HEK293T (cell line): ENCODE measurements around the gene RAB25.

Experiments used
- CTCF ChIA-PET: fragments of 350-600 bp; formaldehyde crosslinking; extraction: SDS; loops from one replicate; lab custom pipeline; 2021; ENCODE audit warnings: antibody characterized with exemption, inconsistent platforms; lab: Yijun Ruan, JAX
- POLR2A ChIA-PET: fragments of 350-600 bp; formaldehyde crosslinking; extraction: SDS; loops from one replicate; lab custom pipeline; 2020; ENCODE audit warnings: antibody characterized with exemption, inconsistent platforms; lab: Yijun Ruan, JAX
- DNase-seq: peaks from one replicate; pipeline ENCODE4 v3.0.0; 2012; ENCODE audit warnings: mixed read lengths; ENCODE audit errors: extremely low spot score
- ARNT ChIP-seq: fragments of 450-650 bp; IDR thresholded peaks from 2 replicates; pipeline ENCODE4 v1.6.1; 2017; ENCODE audit warnings: mild to moderate bottlenecking
- BHLHE40 ChIP-seq: fragments of 450-650 bp; IDR thresholded peaks from 2 replicates; pipeline ENCODE4 v1.6.1; 2016; ENCODE audit warnings: mild to moderate bottlenecking, moderate library complexity, borderline replicate concordance
- CTBP1 ChIP-seq: fragments of 450-650 bp; IDR thresholded peaks from 2 replicates; pipeline ENCODE4 v1.6.1; 2016; ENCODE audit warnings: borderline replicate concordance
- ELF4 ChIP-seq: fragments of 450-650 bp; IDR thresholded peaks from 2 replicates; pipeline ENCODE4 v1.6.1; 2017; ENCODE audit warnings: antibody characterized with exemption
- FOXA1 ChIP-seq: fragments of 450-650 bp; IDR thresholded peaks from 2 replicates; pipeline ENCODE4 v1.6.1; 2016; ENCODE audit warnings: mild to moderate bottlenecking
- FOXK2 ChIP-seq: fragments of 450-650 bp; IDR thresholded peaks from 2 replicates; pipeline ENCODE4 v1.6.1; 2016; ENCODE audit warnings: mild to moderate bottlenecking
- FOXM1 ChIP-seq: fragments of 450-650 bp; IDR thresholded peaks from 2 replicates; pipeline ENCODE4 v1.6.1; 2017; ENCODE audit warnings: mild to moderate bottlenecking, borderline replicate concordance
- HDGF ChIP-seq: fragments of 450-650 bp; IDR thresholded peaks from 2 replicates; pipeline ENCODE4 v1.6.1; 2017; ENCODE audit warnings: antibody characterized with exemption, borderline replicate concordance
- L3MBTL2 ChIP-seq: fragments of 450-650 bp; conservative IDR thresholded peaks from 2 replicates; pipeline ENCODE4 v1.6.1; 2016; ENCODE audit warnings: mild to moderate bottlenecking
- LEF1 ChIP-seq: fragments of 450-650 bp; IDR thresholded peaks from 2 replicates; pipeline ENCODE4 v1.6.1; 2017; ENCODE audit warnings: mild to moderate bottlenecking, borderline replicate concordance
- NFRKB ChIP-seq: fragments of 450-650 bp; IDR thresholded peaks from 2 replicates; pipeline ENCODE4 v1.6.1; 2016; ENCODE audit warnings: mild to moderate bottlenecking, moderate library complexity
- SP1 ChIP-seq: fragments of 450-650 bp; IDR thresholded peaks from 2 replicates; pipeline ENCODE4 v1.6.1; 2017
- SUZ12 ChIP-seq: fragments of 450-650 bp; IDR thresholded peaks from 2 replicates; pipeline ENCODE4 v1.6.1; 2016; ENCODE audit warnings: mild to moderate bottlenecking
- TARDBP ChIP-seq: fragments of 450-650 bp; IDR thresholded peaks from 2 replicates; pipeline ENCODE4 v1.6.1; 2016
- ZNF384 ChIP-seq: fragments of 450-650 bp; IDR thresholded peaks from 2 replicates; pipeline ENCODE4 v1.6.1; 2016
- TF ChIP-seq, protein P1 (sequence below): fragments of 450-650 bp; IDR thresholded peaks from 2 replicates; pipeline ENCODE4 v1.6.1; 2016

The RAB25 gene

DNA sequence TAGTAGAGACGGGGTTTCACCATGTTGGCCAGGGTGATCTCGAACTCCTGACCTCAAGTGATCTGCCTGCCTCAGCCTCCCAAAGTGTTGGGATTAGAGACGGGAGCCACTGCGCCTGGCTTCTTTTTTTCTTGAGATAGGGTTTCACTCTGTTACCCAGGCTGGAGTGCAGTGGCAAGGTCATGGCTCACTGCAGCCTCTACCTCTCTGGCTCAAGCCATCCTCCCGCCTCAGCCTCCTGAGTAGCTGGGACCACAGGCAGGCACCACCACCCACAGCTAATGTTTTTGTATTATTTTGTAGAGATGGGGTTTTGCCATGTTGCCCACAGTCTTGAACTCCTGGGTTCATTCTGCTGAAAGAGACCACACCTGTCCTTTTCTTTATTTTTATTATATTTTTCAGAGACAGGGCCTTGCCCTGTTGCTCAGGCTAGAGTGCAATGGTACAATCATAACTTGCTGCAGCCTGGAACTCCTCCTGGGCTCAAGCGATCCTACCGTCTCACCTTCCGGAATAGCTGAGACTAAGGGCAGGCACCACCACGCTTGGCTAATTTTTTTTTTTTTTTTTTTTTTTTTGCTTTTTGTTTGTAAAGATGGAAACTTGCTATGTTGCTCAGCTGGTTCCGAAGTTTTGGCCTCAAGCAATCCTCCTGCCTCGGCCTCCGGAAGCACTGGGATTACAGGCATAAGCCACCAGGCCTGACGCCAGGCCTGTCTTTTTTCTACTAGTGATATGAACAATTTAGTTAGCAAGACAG lies 56.6 kb downstream of the RAB25 start:
- POLR2A ChIA-PET = interaction anchor here (1.4 to 6.0 kb wide), 2 partner anchors 12 to 16 kb away, joined by 5 to 60 read pairs; no protein-coding TSS in a partner anchor
- no peak for DNase-seq
- no peak for TF ChIP-seq FOXM1
- TF ChIP-seq, protein P1, sequence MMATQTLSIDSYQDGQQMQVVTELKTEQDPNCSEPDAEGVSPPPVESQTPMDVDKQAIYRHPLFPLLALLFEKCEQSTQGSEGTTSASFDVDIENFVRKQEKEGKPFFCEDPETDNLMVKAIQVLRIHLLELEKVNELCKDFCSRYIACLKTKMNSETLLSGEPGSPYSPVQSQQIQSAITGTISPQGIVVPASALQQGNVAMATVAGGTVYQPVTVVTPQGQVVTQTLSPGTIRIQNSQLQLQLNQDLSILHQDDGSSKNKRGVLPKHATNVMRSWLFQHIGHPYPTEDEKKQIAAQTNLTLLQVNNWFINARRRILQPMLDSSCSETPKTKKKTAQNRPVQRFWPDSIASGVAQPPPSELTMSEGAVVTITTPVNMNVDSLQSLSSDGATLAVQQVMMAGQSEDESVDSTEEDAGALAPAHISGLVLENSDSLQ = no peak
- no peak for TF ChIP-seq TARDBP
- TF ChIP-seq FOXA1 = no peak
- no peak for TF ChIP-seq ELF4
- TF ChIP-seq BHLHE40 = no peak
- TF ChIP-seq FOXK2 = no peak
- no peak for TF ChIP-seq HDGF
- no peak for TF ChIP-seq ARNT
- TF ChIP-seq NFRKB = no peak
- TF ChIP-seq SUZ12 = no peak
- CTCF ChIA-PET = interaction anchor here (1.0 to 1.7 kb wide), 2 partner anchors 8 to 12 kb away, joined by 3 read pairs; no protein-coding TSS in a partner anchor

DNA sequence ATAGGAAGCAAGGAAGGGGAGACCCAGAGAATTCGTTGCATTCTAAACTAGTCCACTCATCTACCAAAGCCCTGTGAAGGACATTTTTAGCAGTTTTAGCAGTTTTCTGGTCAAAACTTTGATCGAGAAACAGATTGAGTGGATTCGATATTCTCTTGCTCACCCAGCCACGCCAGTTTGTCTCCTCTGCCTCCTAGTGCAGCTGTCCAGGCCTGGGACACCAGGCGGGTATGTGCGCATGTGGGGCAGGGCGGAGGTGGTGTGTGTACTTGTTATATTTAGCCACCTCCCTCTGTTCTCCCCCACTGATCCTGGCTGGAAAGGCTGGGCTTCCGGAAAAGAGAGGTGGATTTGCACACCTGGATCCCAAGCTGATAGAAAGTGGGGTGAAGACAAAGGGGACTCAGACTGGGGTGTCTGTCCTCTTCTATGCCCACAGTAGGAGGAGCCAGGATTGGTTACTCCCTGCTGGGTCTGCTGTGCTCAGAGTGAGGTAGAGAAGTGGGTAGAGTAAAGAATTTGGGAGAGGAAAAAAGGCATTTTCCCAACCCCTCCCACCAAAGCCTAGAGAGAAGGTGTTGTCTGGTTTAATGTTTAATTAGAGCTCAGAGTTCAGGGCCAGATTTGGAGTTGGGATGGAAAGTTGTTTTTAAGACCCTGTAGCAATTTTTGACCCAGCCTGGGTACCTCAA lies 57.4 kb downstream of the RAB25 start:
- TF ChIP-seq FOXA1 = no peak
- no peak for TF ChIP-seq BHLHE40
- no peak for TF ChIP-seq LEF1
- no peak for TF ChIP-seq NFRKB
- TF ChIP-seq SP1 = no peak
- TF ChIP-seq, protein P1 = no peak
- TF ChIP-seq ARNT = no peak
- TF ChIP-seq SUZ12 = no peak
- TF ChIP-seq CTBP1 = no peak
- no peak for TF ChIP-seq FOXM1
- TF ChIP-seq HDGF = no peak
- TF ChIP-seq ELF4 = no peak
- no peak for TF ChIP-seq TARDBP
- TF ChIP-seq ZNF384 = no peak
- TF ChIP-seq FOXK2 = no peak
- no peak for TF ChIP-seq L3MBTL2
- POLR2A ChIA-PET = interaction anchor here (1.4 to 3.6 kb wide), 3 partner anchors 11 to 95 kb away, joined by 5 to 17 read pairs (median 5); partner anchors contain the start of gene PMF1
- no peak for DNase-seq
- CTCF ChIA-PET = interaction anchor here (1.3 to 6.0 kb wide), 3 partner anchors 11 to 20 kb away, joined by 3 to 50 read pairs (median 3); no protein-coding TSS in a partner anchor

DNA sequence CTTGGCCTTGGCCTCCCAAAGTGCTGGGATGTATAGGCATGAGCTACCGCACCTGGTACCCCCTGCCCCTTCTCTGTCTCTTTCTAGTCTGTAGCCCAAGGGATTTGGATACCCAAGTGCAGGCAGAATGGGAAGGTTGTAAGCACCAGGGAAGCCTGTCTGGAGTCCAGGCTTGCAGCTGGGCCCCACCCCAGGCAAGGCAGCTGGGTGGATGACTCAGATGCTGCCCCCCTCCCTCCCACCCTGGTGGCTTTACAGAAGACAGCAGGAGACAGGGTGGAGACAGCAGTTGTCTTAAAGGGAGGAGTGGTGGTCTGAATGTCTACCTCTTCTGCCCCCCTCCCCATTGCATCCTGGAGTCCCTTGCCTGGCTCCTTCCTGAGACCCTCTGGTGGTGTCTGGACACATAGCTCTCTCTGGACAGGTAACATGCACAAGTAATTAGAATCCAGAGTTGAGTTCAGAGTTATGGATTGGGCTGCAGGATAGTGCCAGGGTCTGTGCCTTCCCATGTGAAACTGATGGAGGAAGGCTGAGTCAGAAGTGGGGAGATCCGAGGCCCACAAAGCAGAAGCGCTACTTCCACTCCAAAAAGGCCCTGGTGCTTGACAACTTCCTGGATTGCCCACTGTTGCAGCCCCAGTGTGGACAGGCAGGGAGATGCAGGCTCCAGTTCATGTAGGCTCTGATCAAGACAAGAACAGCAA lies 58.7 kb downstream of the RAB25 start:
- CTCF ChIA-PET = interaction anchor here (0.6 to 6.0 kb wide), 4 partner anchors 9 to 22 kb away, joined by 3 to 50 read pairs (median 4); no protein-coding TSS in a partner anchor
- POLR2A ChIA-PET = interaction anchor here (1.9 to 3.6 kb wide), 2 partner anchors 13 to 93 kb away, joined by 5 to 17 read pairs; partner anchors contain the start of gene PMF1
- TF ChIP-seq BHLHE40 (no peak), SP1 (no peak), FOXM1 (no peak), FOXA1 (no peak), ZNF384 (no peak), LEF1 (no peak), ARNT (no peak), HDGF (no peak), CTBP1 (no peak), NFRKB (no peak), TARDBP (no peak)
- DNase-seq = no peak
